ENCODE measurements around the gene STRIT1. TPM values are rescaled to one million over a fixed set of nuclear protein-coding genes. Genes with fewer than 3 reads are reported as not detected.

STRIT1 gene
- total and polyA plus RNA-seq, 9 of the 15 experiments (the other 6 are each of a cell fraction or from before 2014, with no cell fraction given): not detected

DNA sequence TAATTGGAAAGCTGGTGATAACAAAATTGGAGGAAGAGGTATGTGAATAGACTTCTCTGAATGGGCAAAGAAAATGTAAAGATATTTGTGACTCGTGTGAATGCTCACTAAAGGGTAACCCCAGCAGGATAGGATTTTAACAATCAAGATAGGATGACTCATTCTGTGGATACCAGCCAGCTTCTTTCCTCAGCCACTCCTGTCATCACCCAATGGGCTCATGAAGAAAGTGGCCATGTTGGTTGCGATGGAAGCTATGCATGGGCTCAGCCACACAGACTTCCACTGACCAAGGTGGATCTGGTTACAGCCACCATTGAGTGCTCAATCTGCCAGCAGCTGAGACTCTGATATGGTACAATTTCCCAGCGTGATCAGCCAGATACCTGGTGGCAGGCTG, 40.9 kb downstream of the STRIT1 start (continued):
- TF ChIP-seq NR3C1 (CRISPR knock-in tag; IDR thresholded peaks at IDR 0.05) (no peak), EHMT2 (IDR thresholded peaks at IDR 0.05) (peak; percentile 62; the same call in 1 of the 2 replicates), ARID1B (IDR thresholded peaks at IDR 0.05) (peak; percentile 40), CBFA2T2 (conservative IDR thresholded peaks at IDR 0.05) (no peak), KLF10 (CRISPR knock-in tag; IDR thresholded peaks at IDR 0.05) (no peak), PTBP1 (IDR thresholded peaks at IDR 0.05; ENCODE audit: low read depth, low read length) (no peak), NFXL1 (CRISPR knock-in tag; IDR thresholded peaks at IDR 0.05) (no peak), YY1 (IDR thresholded peaks at IDR 0.05; ENCODE audit: borderline replicate concordance in 1 of 3, control insufficient read depth in 1 of 3, extremely low read depth in 1 of 3, insufficient read depth in 3 of 3, insufficient read length in 1 of 3, insufficient replicate concordance in 2 of 3, low read depth in 1 of 3, low read length in 2 of 3) (peak in 1 of 3 experiments; percentile 68), HMG20A (CRISPR knock-in tag; conservative IDR thresholded peaks at IDR 0.05) (no peak), ATF7 (IDR thresholded peaks at IDR 0.05) (peak; percentile 10; the same call in 1 of the 2 replicates), SMARCB1 (IDR thresholded peaks at IDR 0.05; ENCODE audit: insufficient read length, low read depth) (no peak), ETV1 (tag; conservative IDR thresholded peaks at IDR 0.05; ENCODE audit: low read depth) (no peak), CSDE1 (IDR thresholded peaks at IDR 0.05) (no peak), ZNF740 (CRISPR knock-in tag; IDR thresholded peaks at IDR 0.05) (no peak), ZNF740 (tag; IDR thresholded peaks at IDR 0.05) (no peak), DPF2 (IDR thresholded peaks at IDR 0.05) (peak; percentile 49; the same call in 1 of the 2 replicates), JUND (IDR thresholded peaks at IDR 0.05; ENCODE audit: borderline replicate concordance, low read depth, low read length) (peak; percentile 92), JUND (tag; IDR thresholded peaks at IDR 0.05; ENCODE audit: borderline replicate concordance, low read depth, low read length) (peak; percentile 90; the same call in 2 of the 3 replicates), CC2D1A (IDR thresholded peaks at IDR 0.05) (0 out of 2 replicates have a peak, but pooled peaks have one; percentile 35), ZFP36 (IDR thresholded peaks at IDR 0.05; ENCODE audit: low read depth, low read length, partially characterized antibody) (no peak), NFIC (IDR thresholded peaks at IDR 0.05) (peak; percentile 79), FOXK2 (conservative IDR thresholded peaks at IDR 0.05 in 1 of 2, IDR thresholded peaks at IDR 0.05 in 1 of 2; ENCODE audit: low read depth in 2 of 2) (no peak)
- TF ChIP-seq, protein P1, sequence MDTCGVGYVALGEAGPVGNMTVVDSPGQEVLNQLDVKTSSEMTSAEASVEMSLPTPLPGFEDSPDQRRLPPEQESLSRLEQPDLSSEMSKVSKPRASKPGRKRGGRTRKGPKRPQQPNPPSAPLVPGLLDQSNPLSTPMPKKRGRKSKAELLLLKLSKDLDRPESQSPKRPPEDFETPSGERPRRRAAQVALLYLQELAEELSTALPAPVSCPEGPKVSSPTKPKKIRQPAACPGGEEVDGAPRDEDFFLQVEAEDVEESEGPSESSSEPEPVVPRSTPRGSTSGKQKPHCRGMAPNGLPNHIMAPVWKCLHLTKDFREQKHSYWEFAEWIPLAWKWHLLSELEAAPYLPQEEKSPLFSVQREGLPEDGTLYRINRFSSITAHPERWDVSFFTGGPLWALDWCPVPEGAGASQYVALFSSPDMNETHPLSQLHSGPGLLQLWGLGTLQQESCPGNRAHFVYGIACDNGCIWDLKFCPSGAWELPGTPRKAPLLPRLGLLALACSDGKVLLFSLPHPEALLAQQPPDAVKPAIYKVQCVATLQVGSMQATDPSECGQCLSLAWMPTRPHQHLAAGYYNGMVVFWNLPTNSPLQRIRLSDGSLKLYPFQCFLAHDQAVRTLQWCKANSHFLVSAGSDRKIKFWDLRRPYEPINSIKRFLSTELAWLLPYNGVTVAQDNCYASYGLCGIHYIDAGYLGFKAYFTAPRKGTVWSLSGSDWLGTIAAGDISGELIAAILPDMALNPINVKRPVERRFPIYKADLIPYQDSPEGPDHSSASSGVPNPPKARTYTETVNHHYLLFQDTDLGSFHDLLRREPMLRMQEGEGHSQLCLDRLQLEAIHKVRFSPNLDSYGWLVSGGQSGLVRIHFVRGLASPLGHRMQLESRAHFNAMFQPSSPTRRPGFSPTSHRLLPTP (IDR thresholded peaks at IDR 0.05; ENCODE audit: borderline replicate concordance, extremely low read depth, insufficient read length): no peak
- TF ChIP-seq, protein P2, sequence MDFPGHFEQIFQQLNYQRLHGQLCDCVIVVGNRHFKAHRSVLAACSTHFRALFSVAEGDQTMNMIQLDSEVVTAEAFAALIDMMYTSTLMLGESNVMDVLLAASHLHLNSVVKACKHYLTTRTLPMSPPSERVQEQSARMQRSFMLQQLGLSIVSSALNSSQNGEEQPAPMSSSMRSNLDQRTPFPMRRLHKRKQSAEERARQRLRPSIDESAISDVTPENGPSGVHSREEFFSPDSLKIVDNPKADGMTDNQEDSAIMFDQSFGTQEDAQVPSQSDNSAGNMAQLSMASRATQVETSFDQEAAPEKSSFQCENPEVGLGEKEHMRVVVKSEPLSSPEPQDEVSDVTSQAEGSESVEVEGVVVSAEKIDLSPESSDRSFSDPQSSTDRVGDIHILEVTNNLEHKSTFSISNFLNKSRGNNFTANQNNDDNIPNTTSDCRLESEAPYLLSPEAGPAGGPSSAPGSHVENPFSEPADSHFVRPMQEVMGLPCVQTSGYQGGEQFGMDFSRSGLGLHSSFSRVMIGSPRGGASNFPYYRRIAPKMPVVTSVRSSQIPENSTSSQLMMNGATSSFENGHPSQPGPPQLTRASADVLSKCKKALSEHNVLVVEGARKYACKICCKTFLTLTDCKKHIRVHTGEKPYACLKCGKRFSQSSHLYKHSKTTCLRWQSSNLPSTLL (IDR thresholded peaks at IDR 0.05): no peak
